IPS-NIHi11 (cell line): ENCODE data around the gene ANTXRL.
A peak's percentile ranks its signal among the peaks of the same experiment; 100 is the strongest.
"Not testable (repeated sequence)": the region's sequence is repeated elsewhere in the genome, so short reads cannot be mapped to it uniquely, and the experiment has no call there.

Source experiments
- DNase-seq: peaks from one replicate; pipeline ENCODE4 v3.0.0; 2012; ENCODE audit warnings: mixed read lengths, low spot score

The ANTXRL gene

GRCh38 chr10:46308113-46308415, 21.3 kb downstream of the ANTXRL start:
- DNase-seq: no peak

- DNase-seq: no peak
Observed at GRCh38 chr10:46308666-46309450, 22.1 kb downstream of the ANTXRL start.

- DNase-seq: no peak
Observed at GRCh38 chr10:46309511-46310142, 22.8 kb downstream of the ANTXRL start.

- DNase-seq: no peak
Observed at GRCh38 chr10:46310143-46310514, 23.3 kb downstream of the ANTXRL start.

GRCh38 chr10:46310851-46311250, 24.1 kb downstream of the ANTXRL start:
- no peak for DNase-seq

GRCh38 chr10:46311501-46311951, 24.7 kb downstream of the ANTXRL start:
- DNase-seq: no peak

- DNase-seq: not testable (repeated sequence)
Observed at GRCh38 chr10:46311961-46312431, 25.2 kb downstream of the ANTXRL start.

- no peak for DNase-seq
Observed at GRCh38 chr10:46312953-46313352, 26.2 kb downstream of the ANTXRL start.

GRCh38 chr10:46314071-46314470, 27.3 kb downstream of the ANTXRL start:
- DNase-seq: no peak

GRCh38 chr10:46315071-46315860, 28.5 kb downstream of the ANTXRL start:
- peak; percentile 38 for DNase-seq

- DNase-seq: no peak
Observed at GRCh38 chr10:46317370-46317769, 30.6 kb downstream of the ANTXRL start.

GRCh38 chr10:46317889-46318288, 31.1 kb downstream of the ANTXRL start:
- no peak for DNase-seq

- no peak for DNase-seq
Observed at GRCh38 chr10:46318799-46319198, 32.0 kb downstream of the ANTXRL start.

- DNase-seq: no peak
Observed at GRCh38 chr10:46319389-46319788, 32.6 kb downstream of the ANTXRL start.

GRCh38 chr10:46321770-46322169, 35.0 kb downstream of the ANTXRL start:
- DNase-seq: no peak

- no peak for DNase-seq
Observed at GRCh38 chr10:46323176-46323575, 36.4 kb downstream of the ANTXRL start.

- no peak for DNase-seq
Observed at GRCh38 chr10:46325021-46325420, 38.2 kb downstream of the ANTXRL start.

GRCh38 chr10:46326066-46326465, 39.3 kb downstream of the ANTXRL start:
- no peak for DNase-seq

- no peak for DNase-seq
Observed at GRCh38 chr10:46326971-46327370, 40.2 kb downstream of the ANTXRL start.

GRCh38 chr10:46327685-46328084, 40.9 kb downstream of the ANTXRL start:
- DNase-seq: no peak

- no peak for DNase-seq
Observed at GRCh38 chr10:46328853-46329689, 42.3 kb downstream of the ANTXRL start.

GRCh38 chr10:46329690-46330016, 42.9 kb downstream of the ANTXRL start:
- peak; percentile 27 for DNase-seq
